GM19035 (cell line): ENCODE measurements around the gene HPD.
"Not testable (repeated sequence)": the region's sequence is repeated elsewhere in the genome, so short reads cannot be mapped to it uniquely, and the experiment has no call there.

ENCODE experiments used
- ATAC-seq: cut with Tn5 transposase; IDR thresholded peaks from one replicate; pipeline ENCODE4 v1.9.1; 2021; ENCODE audit not compliant: unreplicated experiment

The HPD gene

DNA sequence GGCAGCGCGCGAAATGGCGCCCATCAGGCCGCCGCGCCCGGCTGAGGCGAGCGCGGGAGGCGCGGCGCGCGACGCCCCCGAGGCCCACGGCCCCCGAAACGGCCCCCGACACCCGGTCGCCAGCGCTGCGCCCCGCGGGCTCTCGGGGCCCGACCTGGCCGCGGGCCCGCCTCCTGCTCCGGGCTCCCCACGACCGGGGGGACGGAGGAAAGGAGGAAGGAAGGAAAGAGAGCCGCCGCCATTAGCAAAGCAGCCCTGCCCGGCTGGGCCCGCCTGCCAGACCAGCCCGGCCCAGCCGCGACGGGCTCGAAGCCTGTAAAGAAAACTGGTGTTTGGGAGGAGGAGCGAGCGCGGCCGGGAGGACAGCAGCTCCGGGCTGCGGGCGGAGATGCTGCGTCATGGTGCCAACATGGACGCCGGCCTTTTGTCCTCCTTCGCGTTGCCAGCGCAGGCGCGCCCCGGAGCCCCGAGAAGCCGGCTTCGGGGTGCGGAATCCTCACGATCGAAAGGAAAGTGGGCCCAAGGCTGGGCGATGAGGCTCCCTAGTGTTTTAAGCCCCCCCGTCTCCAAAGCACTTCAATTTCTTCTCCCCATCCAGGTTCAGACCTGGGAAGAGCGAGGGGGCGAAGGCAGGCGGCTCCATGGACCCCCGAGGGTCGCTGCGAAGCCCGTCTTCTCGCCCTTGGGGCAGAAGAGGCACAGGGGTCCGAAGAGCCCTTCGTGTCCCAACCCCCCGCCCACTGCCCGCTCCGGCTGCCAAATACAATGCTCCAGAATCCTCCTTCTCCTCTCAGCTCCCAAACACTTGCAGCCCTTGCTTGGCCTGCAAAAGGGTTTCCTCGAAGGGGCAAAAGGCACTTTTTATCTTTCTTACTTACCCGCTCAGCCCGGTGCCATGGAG lies 57.7 kb downstream of the HPD start:
- peak; percentile 8 for ATAC-seq

DNA sequence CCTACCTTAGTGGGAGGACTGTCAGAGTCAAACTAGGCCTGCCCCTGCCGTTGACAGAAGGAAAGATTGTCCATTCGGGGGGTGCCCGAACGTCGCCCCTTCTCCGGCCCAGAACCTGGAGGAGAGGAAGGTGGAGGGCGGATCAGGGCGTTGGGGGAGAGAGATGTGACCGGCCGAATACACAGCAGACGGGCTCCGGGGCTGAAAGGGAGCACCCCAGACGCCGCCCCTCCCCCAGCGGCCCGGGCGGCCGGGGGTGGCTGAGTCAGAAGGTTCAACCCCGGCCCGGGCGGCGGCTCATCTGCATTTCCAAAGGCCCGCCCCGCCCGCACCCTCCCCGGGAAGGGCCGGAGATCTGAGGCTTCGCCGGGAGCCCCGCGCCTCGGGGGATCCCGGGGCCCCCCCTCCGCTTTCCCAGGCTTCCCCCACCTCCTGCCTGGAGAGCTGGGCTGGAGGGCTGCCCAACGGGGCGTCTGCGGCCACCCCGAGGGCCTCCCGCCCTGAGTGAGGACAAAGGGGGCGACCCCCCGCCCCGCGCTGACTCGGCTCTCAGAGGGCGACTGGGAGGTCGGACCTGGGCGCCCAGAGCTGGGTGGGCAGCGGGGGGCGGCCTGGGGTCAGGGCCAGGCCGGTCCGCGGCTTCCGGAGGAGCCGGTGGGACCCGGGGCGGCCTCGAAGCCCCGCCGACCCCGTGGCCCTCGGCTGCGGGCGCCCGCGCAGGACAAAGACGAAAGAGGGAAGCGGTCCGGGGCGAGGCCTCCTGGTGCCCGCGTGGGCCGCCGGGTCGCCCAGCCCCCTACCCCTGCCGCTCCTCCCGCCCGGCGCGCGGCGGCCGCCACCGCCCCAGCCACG lies 58.6 kb downstream of the HPD start:
- peak; percentile 23 for ATAC-seq

DNA sequence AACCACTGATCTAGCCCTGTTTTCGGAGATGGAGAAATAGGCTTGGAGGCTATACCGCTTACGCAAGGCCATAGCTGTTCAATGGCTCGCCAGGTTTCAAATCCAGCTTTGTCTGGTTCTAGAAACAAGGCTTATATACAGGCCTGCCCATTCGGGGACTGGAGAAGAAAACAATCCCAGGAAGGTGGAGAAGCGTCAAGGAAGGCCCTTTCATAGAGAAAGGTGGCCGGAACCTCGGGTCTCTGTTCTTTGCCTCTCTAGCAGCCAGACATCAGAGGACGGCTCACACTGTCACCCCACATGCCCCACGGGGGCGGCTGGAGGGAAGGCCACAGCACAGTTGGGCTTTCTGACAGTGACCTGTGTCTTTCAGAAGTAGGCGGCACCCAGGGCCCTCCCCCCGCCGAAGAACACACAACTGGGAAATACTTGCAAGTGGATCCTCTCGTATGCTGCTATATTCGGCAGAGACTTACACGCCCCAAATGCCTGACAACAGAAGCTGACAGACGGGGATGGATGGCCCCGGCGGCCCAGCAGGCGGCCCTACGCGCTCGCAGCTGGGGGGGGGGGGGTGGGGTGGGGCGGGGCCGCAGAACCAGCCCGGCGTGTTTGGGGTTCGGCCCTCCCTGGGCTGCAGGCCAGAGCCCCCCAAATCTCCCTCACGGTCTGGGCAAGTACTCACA lies 59.4 kb downstream of the HPD start:
- no peak for ATAC-seq

DNA sequence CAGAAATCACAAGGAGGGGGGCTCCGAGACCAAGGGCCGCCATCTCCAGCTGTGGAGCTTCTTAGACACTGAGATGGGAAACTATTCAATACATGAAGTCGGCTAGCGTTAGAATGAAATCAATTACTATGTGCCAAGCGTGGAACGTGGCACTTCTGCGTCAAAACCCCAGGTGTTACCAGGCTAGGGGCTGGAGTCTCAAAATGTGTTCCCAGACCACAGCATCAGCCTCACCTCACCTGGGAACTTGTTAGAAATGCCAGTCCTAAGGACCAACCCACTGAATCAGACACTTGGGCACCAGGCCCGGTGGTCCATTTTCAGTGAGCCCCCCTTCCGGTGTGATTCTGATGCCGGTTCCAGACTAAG lies 59.9 kb downstream of the HPD start:
- no peak for ATAC-seq

DNA sequence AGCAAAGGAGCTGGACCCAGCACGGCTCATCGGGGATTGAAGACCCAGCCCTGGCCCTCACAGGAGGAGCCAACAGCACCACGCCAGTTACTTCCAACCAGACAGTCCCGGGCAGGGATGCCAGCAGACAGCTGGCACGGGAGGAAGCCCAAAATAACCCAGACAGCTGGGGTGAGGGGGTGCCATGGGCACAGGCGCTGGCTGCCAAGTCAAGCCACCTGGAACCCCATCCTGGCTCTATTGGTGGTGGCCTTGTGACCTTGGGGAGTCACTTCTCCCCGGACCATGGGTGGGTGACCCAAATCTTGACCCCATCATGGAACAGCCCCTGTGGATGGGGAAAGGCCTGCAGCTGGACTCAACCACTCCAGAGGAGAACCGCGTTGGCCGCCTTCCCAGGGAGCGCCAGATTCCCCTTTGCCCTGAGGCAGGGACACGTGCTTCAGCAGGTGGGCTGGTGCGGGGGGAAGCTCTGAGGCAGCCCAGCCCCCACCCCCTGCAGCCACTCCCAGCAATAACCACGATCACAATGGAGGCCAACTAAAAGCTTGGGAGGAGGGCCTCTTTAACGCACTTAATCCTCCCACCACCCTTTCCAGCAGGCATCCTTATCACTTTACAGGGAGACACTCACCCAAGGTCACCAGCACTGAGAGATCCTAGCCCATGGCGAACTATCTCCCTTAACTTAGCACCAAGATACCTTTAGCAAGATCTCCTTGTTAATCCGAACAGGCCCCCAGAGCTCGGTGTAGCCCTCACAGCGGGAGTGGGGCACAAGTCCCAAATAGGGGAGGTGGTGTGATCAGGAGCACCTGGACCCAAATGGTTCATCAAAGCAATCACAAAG lies 60.5 kb downstream of the HPD start:
- ATAC-seq, result no peak

DNA sequence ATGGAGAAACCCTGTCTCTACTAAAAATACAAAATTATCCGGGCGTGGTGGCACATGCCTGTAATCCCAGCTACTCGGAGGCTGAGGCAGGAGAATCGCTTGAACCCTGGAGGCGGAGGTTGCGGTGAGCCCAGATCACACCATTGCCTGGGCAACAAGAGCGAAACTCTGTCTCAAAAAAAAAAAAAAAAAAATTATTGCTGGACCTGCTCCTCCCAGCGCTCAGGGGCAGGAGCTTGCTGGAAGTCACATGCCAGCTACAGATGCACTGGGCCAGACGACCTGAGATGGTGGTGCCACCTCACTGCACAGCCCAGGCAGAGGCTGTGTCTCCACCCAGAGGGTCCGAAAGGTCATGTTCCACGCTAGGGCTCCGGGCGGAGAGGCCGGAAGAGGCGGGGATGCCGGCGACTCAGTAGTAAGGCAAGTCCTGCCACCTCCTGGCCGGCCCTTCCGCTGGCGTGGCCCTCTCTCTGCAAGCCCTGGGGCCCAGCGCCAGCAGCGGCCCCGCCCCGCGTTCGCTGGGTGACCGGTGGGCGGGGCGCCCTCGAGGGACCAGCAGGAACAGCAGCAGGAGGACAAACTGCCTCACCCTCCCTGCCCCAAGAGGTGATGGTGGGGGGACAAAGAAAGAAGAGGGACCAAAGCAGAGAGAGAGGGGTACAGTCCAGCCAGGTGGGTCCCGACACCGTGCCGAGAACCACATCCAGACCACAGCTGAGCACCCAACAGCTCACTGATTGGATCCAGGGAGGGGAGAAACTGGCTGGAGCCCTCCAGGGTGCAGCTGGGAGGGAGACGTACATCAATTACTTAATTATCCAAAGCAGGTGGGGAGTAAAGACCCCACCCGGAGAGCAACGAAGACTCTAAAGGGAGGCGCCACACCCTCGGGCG lies 61.6 kb downstream of the HPD start:
- ATAC-seq, result no peak

DNA sequence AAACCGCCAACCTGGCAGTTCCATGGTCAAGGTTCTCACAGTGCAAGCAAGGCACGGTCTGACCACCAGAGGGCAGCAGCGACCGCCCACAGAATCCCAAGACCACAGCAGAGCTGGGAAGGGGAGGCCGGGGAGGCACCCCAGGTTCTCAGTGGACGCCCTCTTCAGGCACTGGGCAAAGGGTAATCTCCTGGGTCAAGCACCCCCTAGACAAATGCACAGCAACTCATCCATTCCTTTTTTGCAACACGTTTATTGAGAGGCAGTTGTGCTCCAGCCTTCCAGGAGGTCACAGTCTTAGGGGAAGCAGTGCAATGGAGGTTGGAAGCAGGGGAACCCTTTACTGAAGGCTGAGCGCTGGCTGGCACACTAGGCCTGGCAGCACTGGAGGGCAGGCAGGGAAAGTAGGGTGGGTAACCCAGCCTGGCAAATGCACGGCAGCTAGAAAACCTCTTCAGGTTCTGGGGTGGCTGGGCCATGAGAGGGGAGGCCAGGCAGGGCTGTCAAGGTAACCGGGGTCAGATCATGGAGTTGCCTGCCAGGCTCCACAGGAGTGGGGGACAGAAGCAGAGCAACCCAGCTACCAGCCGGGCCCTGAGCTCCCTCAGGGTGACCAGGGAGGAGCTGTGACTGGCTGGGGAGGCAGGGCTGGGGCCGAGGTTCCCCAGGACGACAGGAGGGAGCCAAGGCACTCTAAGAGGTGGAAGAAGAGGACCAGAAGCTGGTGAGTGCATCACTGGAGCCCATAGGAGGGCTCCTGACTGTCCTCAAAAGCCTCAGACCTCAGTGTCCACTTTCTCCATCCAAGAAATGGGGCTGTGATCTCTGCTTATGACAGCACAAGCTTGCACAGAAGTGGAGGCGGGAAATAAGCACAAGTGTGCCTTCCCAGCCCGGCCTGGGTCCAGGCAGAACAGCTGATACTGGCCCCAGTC lies 63.4 kb downstream of the HPD start:
- no peak for ATAC-seq

DNA sequence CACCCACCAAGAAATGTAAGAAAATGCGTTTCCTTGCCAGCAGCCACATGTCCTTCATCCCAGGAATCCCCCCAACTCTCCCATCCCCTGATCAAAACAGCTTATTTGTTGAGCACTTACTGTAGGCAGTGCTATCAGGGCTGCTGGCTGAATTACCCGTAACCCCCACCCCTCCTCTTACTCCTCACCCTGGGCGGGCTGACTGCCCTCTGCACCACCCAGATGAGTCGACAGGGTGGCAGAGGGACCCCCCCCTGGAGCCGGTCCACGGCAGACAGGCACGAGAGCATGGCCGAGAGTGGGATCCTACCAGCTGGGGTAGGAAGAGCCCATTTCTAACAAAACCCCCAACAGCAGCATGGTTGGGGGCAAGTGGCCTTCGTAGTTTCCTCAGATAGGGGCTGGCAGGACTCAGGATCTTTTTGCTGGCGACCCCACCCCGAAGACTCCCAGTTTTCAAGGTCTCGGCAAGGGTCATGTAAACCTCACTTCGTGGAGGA lies 64.1 kb downstream of the HPD start:
- ATAC-seq, result no peak

DNA sequence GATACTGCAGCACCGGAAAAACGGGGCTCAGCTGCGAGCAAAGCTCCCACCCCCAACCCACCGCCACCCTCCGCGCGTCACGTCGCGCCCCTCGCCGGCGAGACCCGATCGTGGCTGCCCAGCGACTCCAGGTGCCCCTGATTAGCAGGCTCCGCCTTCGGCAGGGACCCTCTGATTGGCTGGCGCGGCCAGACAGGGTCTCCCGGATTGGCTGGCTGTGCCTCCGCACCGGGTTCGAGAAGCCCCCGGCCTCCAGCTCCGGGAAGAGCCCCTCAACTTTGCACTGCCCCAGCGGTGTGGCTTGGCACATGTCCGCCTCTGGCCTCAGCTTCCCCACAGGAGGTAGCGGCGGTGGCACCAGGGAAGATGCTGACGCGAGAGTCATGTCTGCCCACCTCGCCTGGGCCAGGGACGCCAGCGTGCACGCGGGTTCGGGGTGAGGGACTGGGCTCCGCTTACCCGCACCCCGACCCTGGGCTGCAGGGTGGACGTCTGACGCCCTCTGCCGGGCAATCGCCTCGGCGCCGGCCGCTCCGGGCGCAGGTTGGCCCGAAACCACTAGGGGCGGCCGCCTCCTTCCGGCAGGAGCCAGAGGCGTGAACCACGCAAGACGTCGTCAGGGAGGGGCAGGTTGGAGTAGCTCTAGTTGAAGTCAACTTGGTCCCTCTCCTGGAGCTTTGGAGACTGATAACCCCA lies 64.7 kb downstream of the HPD start:
- peak; percentile 58 for ATAC-seq

DNA sequence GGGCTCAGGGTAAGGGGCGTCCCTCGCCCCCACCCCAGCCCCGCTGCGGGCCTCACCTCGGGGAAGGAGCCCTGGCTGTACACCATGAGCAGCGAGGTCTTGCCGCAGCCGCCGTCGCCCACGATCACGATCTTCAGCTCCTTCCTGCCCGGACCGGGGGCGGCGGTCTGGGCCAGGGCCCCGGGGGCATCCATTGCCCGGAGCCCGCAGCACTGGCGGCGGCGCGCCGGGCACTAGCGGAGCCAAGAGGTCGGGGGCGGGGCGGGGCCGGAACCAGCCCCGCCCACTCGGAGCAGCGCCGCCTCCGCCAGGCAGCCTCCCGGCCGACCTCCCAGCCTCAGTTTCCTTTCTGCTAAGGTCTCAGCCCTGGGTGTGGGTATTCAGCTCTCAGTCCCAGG lies 65.2 kb downstream of the HPD start, which contains the start of gene RHOF:
Gene RHOF, minus strand, starts transcription at position 249 of the 398 bp plus-strand sequence. Its CDS starts 55 bp downstream, at position 194.
- peak; percentile 19 for ATAC-seq

DNA sequence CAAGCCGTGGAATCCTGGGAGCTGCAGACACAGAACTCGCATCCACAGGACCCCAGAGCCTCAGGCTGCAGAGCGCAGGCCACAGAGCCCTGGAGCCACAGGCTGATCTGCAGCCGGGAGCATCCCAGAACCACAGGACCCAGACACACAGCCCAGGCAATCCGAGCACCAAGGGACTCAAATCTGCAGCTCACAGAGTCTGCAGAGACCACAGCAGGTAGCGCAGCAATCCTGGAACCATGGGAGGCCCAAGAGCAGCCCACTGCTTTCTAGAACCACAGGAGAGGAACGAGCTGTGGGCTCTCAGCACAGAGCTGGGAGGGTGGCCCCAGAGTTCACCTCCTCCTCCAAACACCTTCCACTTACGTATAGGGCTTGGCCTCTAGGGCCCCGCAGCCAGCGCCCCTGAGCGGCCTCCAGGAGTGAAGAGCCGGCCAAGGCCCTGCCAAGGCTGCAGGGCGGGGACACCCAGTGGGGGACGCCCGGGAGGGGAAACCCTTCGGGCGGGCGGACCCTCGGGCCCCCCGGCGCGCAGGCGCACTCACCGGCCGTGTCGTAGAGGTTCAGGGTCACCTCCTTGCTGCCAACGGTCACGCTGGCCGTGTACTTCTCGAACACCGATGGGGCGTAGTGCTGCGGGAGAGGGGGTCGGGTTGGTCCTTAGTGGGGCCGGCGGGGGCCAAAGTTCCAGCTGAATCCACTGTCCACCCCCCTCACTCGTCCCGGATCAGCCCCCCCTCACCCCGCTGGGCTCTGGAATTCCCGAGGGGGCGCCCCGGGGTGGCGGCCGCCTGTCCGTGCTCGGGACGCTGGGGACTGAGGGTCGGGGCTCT lies 65.8 kb downstream of the HPD start:
- no peak for ATAC-seq

DNA sequence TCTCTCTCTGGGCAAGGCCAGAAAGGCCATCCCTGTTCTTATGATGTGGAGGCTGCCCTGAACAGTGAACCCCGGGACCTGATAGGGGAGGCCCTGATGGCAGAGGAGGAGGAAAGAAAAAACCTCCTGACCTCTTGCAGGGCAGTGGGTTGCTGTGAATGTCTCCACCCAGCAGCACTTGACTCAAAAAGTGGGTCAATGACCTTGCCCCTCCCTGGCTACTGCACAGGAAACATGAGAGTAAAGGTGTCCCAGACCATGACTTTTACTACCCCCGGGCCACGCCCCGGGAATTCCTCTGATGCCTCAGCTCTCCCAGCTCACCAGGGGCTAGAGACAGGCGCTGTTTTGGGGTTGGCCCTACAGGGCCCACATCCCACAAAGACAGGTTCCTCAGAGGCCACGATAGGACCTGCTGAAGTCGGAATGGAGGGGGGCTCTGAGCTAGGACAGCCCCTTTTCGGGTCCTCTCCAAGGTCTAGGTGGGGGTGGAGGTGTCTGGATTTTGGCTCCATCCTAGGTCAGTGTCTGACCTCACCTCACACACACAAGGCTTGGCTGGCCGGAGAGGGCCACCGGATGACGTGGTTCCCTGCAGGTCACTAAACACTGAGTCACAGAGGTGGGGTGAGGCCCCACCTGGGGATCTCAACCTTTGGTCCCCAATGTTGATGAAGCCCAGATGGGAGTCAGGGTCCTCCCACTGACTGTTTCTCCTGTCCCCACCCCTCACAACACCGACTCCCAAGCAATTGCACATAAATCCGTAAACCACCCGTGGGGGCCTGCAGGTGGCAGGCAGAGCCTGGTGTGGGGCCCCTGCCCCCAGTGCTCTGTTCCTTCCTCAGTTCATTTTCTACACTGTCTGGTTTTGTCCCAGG lies 66.7 kb downstream of the HPD start:
- ATAC-seq, result no peak

DNA sequence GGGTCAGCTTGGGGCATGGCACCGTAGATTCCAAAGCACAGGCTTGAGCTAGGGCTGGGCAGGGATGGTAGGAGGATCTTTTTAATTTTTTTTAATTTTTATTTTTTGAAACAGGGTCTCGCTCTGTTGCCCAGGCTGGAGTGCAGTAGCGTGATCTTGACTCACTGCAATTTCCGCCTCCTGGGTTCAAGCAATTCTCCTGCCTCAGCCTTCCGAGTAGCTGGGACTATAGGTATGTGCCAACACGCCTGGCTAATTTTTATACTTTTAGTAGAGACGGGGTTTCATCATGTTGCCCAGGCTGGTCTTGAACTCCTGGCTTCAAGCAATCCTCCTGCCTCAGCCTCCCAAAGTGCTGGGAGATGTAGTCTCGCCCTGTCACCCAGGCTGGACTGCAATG lies 67.9 kb downstream of the HPD start:
- not testable (repeated sequence) for ATAC-seq

DNA sequence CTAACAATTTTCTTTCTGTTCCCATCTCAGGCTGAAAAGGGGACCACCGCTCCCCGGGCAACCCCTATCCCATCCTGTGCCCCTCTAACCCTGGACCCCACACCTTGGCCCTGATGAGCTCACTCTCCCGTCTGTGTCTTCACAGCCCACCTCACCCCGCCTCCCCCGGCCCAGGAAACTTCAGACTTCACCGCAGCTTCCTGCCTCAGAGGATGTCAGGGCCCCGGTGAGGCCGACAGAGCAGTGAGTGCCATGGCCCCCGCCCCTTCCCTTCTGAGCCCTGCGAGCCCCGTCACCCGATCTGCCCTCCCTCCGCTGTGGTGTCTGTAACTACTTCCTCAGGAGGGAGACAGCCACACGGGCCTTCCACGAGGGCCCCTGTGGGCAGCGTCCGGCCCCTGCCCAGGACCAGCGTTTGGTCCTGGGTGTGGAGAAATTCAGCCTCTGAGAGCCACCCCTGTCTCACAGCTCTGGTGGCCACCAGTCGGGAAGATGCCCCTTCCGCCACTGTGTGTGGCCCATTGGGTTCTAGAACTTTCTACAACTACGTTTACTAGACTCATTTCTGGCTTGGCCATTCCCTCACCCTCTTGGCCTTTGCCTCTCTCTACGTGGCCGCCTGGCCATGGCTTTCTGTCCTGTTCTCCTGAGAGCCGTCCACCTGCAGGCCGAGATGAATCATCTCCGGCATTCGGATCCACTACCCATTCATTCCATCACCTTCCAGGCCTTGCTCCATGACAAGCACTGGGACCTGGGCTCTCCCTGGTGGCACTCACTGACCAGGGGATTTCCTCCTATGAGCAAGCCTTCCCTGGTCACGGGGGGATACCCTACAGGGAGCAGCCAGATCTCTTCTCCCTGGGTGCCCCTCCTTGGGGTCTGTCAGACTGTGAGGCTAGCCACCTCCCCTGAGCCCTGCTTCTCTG lies 68.6 kb downstream of the HPD start:
- ATAC-seq, result peak; percentile 42
